IPS DF 6.9 (cell line): ENCODE measurements around the gene ITSN2.
"Not testable (repeated sequence)": the region's sequence is repeated elsewhere in the genome, so short reads cannot be mapped to it uniquely, and the experiment has no call there.

Experiments
- DNase-seq: peaks from one replicate; pipeline ENCODE4 v3.0.0-alpha.2; 2013; ENCODE audit warnings: low read depth, low spot score
- H3K27ac ChIP-seq: one replicate; pipeline ENCODE4 v1.5.1; 2013; ENCODE audit warnings: low read length, control low read depth
- H3K27me3 ChIP-seq: 2 replicates; pipeline ENCODE4 v1.6.1; 2013; ENCODE audit warnings: mild to moderate bottlenecking, low read length; ENCODE audit not compliant: control insufficient read depth, insufficient read depth
- H3K36me3 ChIP-seq: 2 replicates; pipeline ENCODE4 v1.6.1; 2013; ENCODE audit warnings: low read length; ENCODE audit not compliant: control insufficient read depth, insufficient read depth
- H3K4me1 ChIP-seq: 2 replicates; pipeline ENCODE4 v1.6.1; 2013; ENCODE audit warnings: low read length; ENCODE audit not compliant: control insufficient read depth, insufficient read depth
- H3K4me3 ChIP-seq: 2 replicates; pipeline ENCODE4 v1.5.1; 2013; ENCODE audit warnings: mild to moderate bottlenecking, low read length
- H3K9me3 ChIP-seq: 2 replicates; pipeline ENCODE4 v1.6.1; 2013; ENCODE audit warnings: low read length, inconsistent platforms; ENCODE audit not compliant: control insufficient read depth, insufficient read depth
- WGBS: extraction: QIAGEN DNeasy Blood & Tissue Kit; methylation state at CpG from one replicate; pipeline ENCODE4 v1.1.7; 2013; ENCODE audit warnings: mixed read lengths, missing lambda C conversion rate; ENCODE audit not compliant: insufficient read length, insufficient coverage; 5-methylcytosine and 5-hydroxymethylcytosine counted together

The ITSN2 gene

DNA sequence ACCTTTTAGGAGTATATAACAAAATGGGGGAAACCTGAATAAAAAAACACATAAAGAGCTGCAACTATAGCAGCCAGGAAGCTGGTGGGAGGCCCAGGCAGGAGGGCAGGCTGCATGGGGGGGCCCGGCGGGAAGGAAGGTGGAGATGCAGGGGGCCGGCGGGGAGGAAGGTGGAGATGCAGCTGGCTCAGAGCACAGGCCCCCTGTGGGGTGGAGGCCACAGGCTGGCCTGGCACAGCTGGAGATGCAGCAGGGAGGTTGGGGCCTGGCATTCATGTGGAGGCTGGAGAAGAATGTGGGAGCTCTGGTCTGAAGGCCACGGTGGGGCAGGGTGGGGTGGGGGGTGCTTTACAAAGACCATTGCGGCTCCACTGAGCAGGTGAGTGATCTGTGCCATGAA, 154.1 kb downstream of the ITSN2 start:
- DNase-seq, result no peak
- H3K27ac ChIP-seq, result no peak overlapping the region
- no peaks in the 10 kb centered on the region for H3K9me3 ChIP-seq
- no peaks in the 10 kb centered on the region for H3K27me3 ChIP-seq
- no CpG with 5 or more reads among the region's 6 CpGs for WGBS
- H3K36me3 ChIP-seq, result no peaks in the 10 kb centered on the region
- H3K4me3 ChIP-seq, result no peak overlapping the region
- no peaks in the 10 kb centered on the region; the same call in 1 of the 2 replicates for H3K4me1 ChIP-seq

DNA sequence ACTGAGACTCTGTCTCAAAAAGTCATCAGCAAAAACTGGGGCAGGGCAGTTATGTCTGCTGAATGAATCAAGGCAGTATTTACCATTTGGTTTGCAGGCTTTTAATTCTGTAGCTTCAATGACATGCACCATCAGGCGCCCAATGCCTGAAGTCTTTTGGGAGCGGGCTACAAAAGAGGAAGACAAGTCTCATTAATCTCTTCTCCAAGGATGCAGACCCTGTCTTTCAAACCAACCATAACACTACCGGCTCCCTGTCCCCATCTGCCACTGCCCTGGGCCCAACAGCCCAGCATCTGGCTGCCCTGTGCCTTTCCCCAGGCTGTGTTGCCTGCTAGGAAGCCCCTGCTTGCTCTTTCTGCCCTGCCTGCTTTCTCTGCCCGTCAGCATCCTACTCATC, 155.2 kb downstream of the ITSN2 start:
- no CpG with 5 or more reads among the region's 4 CpGs for WGBS
- Histone ChIP-seq H3K4me1 (no peaks in the 10 kb centered on the region; the same call in 1 of the 2 replicates), H3K36me3 (no peaks in the 10 kb centered on the region)

DNA sequence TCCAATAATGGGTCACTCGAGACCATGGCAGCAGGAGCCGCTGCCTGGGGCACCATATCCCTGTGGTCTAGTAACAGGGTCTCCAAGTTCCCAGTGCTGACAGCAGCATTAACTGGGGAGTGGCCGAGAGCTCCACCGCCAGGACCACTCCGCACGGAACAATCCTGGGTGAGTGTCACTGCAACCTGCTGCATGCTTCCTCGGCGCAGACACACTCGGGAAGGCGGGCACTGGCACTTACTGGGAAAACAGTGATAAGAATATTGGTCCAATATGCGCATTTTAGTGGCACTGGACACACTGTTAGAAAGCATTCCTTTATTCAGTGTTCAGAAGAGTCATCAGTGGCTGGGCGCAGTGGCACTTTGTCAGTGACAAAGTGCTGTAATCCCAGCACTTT, 155.8 kb downstream of the ITSN2 start:
- H3K4me1 ChIP-seq, result no peaks in the 10 kb centered on the region; the same call in 1 of the 2 replicates
- no CpG with 5 or more reads among the region's 12 CpGs for WGBS
- H3K4me3 ChIP-seq, result no peak overlapping the region
- H3K27ac ChIP-seq, result no peak overlapping the region
- no peaks in the 10 kb centered on the region for H3K9me3 ChIP-seq
- no peak for DNase-seq
- no peaks in the 10 kb centered on the region for H3K27me3 ChIP-seq
- no peaks in the 10 kb centered on the region for H3K36me3 ChIP-seq

More for the DNA sequence above, 155.2 kb downstream of the ITSN2 start:
- H3K27me3 ChIP-seq, result no peaks in the 10 kb centered on the region
- no peaks in the 10 kb centered on the region for H3K9me3 ChIP-seq
- no peak overlapping the region for H3K27ac ChIP-seq
- H3K4me3 ChIP-seq, result no peak overlapping the region
- no peak for DNase-seq

DNA sequence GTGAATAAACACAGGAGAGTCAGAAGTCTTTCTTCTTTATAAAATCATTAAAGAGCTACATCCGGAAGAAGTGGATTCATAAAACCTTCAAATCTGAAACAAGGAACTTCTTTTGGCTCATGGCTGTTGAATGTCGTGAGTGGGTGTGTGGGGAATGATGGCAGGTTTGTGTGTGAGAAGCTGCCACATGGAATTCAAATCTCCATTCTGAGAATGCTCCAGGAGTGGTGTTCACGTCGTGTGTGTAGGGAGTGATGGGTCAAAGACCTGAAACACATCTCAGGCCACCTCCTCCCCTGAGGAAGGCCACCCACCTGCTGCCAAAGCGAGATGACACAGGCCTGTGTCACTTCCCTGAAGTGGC, 156.6 kb downstream of the ITSN2 start:
- no peak overlapping the region for H3K4me3 ChIP-seq
- no CpG with 5 or more reads among the region's 5 CpGs for WGBS
- no peaks in the 10 kb centered on the region for H3K27me3 ChIP-seq
- H3K4me1 ChIP-seq, result no peaks in the 10 kb centered on the region; the same call in 1 of the 2 replicates
- H3K9me3 ChIP-seq, result no peaks in the 10 kb centered on the region
- no peaks in the 10 kb centered on the region for H3K36me3 ChIP-seq
- H3K27ac ChIP-seq, result no peak overlapping the region
- no peak for DNase-seq

DNA sequence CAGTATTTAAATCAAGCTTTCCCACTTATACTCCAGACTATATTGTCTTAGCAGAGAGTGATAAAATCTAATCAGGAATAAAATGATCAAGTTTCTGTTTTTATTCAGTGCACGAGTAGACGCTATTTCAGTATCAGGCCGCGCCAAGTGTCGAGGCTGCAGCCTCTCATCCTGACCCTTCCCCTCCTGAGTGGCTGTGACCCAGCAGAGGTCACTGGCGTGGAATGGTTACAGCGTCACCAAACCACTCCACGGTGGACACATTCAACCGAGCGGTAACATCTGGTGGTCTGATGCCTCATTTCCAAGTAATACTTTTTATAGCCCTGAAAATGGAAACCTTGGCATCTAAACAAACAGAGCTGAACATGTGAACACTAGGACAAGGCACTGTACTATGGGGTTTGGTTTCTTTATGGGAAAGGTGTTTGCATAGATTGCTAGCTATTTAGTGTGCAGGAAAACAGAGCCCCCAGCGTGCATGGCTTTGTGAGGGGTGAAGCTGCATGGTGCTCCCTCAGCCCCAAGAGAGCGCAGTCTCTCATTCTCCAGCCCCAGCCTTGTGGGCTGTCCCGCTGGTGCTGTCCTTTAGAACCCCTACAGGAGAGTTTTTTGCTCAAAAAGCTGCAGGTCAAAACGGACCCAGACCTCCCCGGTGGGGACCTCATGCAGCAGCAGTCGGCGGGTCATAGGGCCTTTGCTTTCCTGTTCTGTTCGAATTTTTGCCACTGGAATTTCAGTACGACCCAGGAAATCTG, 157.1 kb downstream of the ITSN2 start:
- no peaks in the 10 kb centered on the region; the same call in 1 of the 2 replicates for H3K4me1 ChIP-seq
- H3K27ac ChIP-seq, result no peak overlapping the region
- H3K36me3 ChIP-seq, result no peaks in the 10 kb centered on the region
- no CpG with 5 or more reads among the region's 19 CpGs for WGBS
- no peaks in the 10 kb centered on the region for H3K27me3 ChIP-seq
- DNase-seq, result no peak
- no peaks in the 10 kb centered on the region for H3K9me3 ChIP-seq
- H3K4me3 ChIP-seq, result no peak overlapping the region

DNA sequence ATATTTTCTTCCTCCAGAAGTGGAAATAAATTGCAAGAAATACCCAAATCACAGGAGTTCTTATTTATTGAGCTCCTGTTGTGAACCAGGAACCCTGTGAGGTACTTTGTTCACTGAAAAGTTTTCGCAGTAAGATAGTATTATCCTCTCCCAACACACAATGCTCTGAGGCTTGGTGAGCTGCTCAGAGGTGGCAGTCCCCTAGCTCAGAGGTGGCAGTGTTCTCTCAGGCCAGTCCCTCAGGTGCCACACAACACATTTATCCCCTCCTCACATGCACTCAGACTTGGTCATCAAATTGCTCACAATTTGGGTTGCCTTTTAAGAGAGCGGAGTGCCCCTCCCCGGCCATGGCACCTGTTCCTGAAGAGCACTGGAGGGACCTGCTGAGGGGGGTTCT, 159.5 kb downstream of the ITSN2 start:
- no peaks in the 10 kb centered on the region for H3K27me3 ChIP-seq
- no peak overlapping the region for H3K27ac ChIP-seq
- H3K9me3 ChIP-seq, result no peaks in the 10 kb centered on the region
- no CpG with 5 or more reads among the region's 3 CpGs for WGBS
- no peak for DNase-seq
- H3K36me3 ChIP-seq, result no peaks in the 10 kb centered on the region
- H3K4me1 ChIP-seq, result no peaks in the 10 kb centered on the region
- no peak overlapping the region for H3K4me3 ChIP-seq

DNA sequence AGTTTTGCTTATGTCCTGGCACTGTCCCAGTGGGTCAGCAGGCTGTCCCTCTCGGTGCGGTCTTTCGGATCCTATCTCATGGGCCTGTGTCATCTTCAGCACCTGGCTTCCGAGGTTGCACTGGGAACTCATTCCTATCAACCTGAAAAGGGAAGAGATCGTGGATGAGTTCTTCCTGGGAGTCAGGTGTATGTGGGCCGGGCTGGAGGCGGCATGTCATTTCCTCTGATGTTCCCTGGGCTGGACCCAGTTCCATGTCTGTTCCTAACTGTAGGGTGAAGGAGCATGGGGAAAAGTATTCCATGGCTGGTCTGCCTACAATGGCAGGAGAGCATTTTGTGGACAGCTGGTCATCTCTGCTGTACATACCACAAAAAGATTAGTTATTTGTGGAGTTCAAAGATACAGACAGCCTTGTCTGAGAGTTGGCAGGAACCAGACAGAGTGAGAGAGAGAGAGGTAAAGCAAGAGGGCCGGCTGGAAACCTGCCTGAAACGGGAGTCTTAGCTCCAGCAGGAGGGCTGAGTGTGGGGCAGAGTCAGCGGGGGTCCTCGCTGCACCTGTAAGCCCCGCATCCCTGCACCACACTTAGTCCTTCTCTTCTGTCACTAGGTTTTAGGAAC, 160.3 kb downstream of the ITSN2 start:
- H3K27me3 ChIP-seq, result no peaks in the 10 kb centered on the region
- H3K36me3 ChIP-seq, result no peaks in the 10 kb centered on the region
- no peaks in the 10 kb centered on the region for H3K9me3 ChIP-seq
- H3K4me1 ChIP-seq, result no peaks in the 10 kb centered on the region
- DNase-seq, result no peak
- H3K27ac ChIP-seq, result no peak overlapping the region
- no CpG with 5 or more reads among the region's 12 CpGs for WGBS
- H3K4me3 ChIP-seq, result no peak overlapping the region

DNA sequence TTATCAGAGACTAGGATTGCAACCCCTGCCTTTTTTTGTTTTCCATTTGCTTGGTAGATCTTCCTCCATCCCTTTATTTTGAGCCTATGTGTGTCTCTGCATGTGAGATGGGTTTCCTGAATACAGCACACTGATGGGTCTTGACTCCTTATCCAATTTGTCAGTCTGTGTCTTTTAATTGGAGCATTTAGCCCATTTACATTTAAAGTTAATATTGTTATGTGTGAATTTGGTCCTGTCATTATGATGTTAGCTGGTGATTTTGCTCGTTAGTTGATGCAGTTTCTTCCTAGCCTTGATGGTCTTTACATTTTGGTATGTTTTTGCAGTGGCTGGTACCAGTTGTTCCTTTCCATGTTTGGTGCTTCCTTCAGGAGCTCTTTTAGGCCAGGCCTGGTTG, 163.1 kb downstream of the ITSN2 start:
- WGBS, result no CpG with 5 or more reads among the region's 1 CpG
- not testable (repeated sequence) for H3K27me3 ChIP-seq, DNase-seq, H3K4me1 ChIP-seq, H3K4me3 ChIP-seq, H3K27ac ChIP-seq, H3K9me3 ChIP-seq, H3K36me3 ChIP-seq

DNA sequence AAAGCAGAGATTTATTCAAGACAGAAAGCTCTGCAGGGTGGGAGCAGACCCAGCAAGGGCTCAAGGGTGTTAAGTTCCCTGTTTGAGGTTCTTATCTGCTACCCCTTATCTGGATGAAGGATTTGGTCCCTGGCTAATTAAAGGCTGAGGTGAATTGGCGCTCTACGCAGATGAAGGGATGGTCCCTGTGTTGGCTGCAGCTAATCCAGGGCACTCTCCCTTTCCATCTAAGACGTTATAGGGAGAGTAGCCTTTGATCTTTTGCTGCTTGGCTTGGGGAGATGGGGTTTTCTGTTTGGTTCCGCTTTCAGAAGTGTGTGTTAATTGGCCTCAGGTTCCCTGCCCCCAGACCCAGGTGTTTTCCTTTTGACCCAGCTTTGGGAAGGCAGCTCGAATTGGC, 168.5 kb downstream of the ITSN2 start:
- H3K27me3 ChIP-seq, result no peaks in the 10 kb centered on the region; the same call in 1 of the 2 replicates
- DNase-seq, result no peak
- no peak overlapping the region for H3K4me3 ChIP-seq
- no CpG with 5 or more reads among the region's 5 CpGs for whole genome bisulfite sequencing
- H3K4me1 ChIP-seq, result no peaks in the 10 kb centered on the region
- no peak overlapping the region for H3K27ac ChIP-seq
- H3K9me3 ChIP-seq, result no peaks in the 10 kb centered on the region
- H3K36me3 ChIP-seq, result no peaks in the 10 kb centered on the region

DNA sequence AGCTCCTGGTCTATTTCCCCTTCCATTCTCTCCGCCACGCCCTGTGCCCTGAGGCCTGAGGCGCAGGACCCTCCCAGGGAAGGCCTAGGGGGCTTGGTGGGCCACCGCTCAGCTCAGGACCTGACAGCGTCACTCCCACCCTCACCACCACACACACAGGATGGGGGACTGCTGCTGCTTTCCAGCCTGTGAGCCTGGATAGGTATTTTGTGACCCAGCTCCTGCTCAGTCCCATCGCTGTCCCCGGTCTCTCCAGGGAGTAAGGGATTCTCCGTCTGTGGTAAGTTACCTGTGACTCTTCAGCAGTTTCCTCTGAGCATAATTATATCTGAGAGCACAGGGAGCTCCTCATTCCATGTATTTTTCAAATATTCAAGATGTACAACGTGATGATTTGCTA, 169.2 kb downstream of the ITSN2 start:
- H3K36me3 ChIP-seq, result no peaks in the 10 kb centered on the region
- no peaks in the 10 kb centered on the region for H3K9me3 ChIP-seq
- no peak overlapping the region for H3K27ac ChIP-seq
- no CpG with 5 or more reads among the region's 9 CpGs for WGBS
- H3K4me1 ChIP-seq, result no peaks in the 10 kb centered on the region
- H3K27me3 ChIP-seq, result no peaks in the 10 kb centered on the region; the same call in 1 of the 2 replicates
- no peak overlapping the region for H3K4me3 ChIP-seq
- no peak for DNase-seq

DNA sequence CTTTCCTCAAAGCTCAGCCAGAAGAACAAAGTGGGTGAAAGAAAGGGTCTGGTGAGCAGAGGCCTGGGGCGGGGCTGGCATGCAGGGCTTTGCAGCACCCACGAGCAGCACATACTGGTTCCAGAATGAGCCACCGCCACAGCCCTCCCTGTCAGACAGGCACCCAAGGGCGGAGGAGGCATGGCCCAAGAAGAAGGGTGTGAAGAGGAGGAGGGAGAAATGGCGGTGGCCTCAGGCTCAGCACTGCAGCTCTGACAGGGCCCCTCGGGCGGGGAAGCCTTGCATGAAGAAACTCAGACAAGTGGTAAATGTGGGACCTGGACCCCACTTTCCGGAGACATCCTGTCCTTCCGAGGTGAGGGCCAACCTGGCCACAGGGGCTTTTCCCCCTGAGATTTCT, 169.8 kb downstream of the ITSN2 start:
- H3K4me1 ChIP-seq, result no peaks in the 10 kb centered on the region
- H3K9me3 ChIP-seq, result no peaks in the 10 kb centered on the region
- H3K27me3 ChIP-seq, result no peaks in the 10 kb centered on the region; the same call in 1 of the 2 replicates
- H3K36me3 ChIP-seq, result no peaks in the 10 kb centered on the region
- no peak for DNase-seq
- no peak overlapping the region for H3K27ac ChIP-seq
- no peak overlapping the region for H3K4me3 ChIP-seq
- no CpG with 5 or more reads among the region's 9 CpGs for WGBS
